SK-N-SH (cell line): ENCODE measurements around the gene FARSA. TPM values are rescaled to one million over a fixed set of nuclear protein-coding genes. Genes with fewer than 3 reads are reported as not detected.

ENCODE experiments used
- CTCF ChIA-PET: fragments of 300-600, 350-600 bp; formaldehyde crosslinking; extraction: SDS; loops from one replicate; lab custom pipeline; 2021; lab: Yijun Ruan, JAX
- POLR2A ChIA-PET: fragments of 350-600 bp; sonication (Branson Sonifier 250); formaldehyde crosslinking; extraction: SDS; loops from one replicate; lab custom pipeline; 2020; ENCODE audit warnings: antibody characterized with exemption, inconsistent platforms; lab: Yijun Ruan, JAX
- DNase-seq: peaks from one replicate; pipeline ENCODE4 v3.0.0; 2012
- H2AFZ ChIP-seq: fragments of 200-600 bp; sonication (generic); 2 replicates; pipeline ENCODE4 v1.8.1; 2016; ENCODE audit warnings: antibody characterized with exemption, mild to moderate bottlenecking, low read depth
- H3F3A ChIP-seq: fragments of 200-600 bp; sonication (generic); replicated peaks from 2 replicates; pipeline ENCODE3; 2016; ENCODE audit warnings: antibody characterized with exemption, mild to moderate bottlenecking; ENCODE audit not compliant: insufficient read depth
- H3K27ac ChIP-seq, 2 experiments: fragments of 200-500 bp in 1 of 2; fragments of 200-600 bp in 1 of 2; sonication (Bioruptor generic) in 1 of 2; sonication (generic), shearing (Covaris generic) in 1 of 2; 2 replicates each; pipeline versions ENCODE4 v1.5.1 to v1.6.1; 2014 to 2016; ENCODE audit warnings: low read depth in 2 of 2, inconsistent platforms in 1 of 2, low read length in 1 of 2, mild to moderate bottlenecking in 1 of 2, mixed read lengths in 1 of 2
- H3K27me3 ChIP-seq: fragments of 200-600 bp; sonication (generic), shearing (Covaris generic); 2 replicates; pipeline ENCODE4 v1.6.1; 2016; ENCODE audit warnings: mixed run types; ENCODE audit not compliant: insufficient read depth
- H3K36me3 ChIP-seq, 2 experiments: fragments of 200-500 bp in 1 of 2; fragments of 200-600 bp in 1 of 2; sonication (Bioruptor generic) in 1 of 2; sonication (generic) in 1 of 2; replicated peaks in 1 of 2; 2 replicates each; pipeline versions ENCODE3 to v1.5.1; 2014 to 2016; ENCODE audit warnings: low read length in 1 of 2, mild to moderate bottlenecking in 1 of 2; ENCODE audit not compliant: insufficient read depth in 2 of 2, control insufficient read depth in 1 of 2
- H3K4me1 ChIP-seq, 2 experiments: fragments of 200-500 bp in 1 of 2; fragments of 200-600 bp in 1 of 2; sonication (Bioruptor generic) in 1 of 2; sonication (generic), shearing (Covaris generic) in 1 of 2; 2 replicates each; pipeline versions ENCODE4 v1.5.1 to v1.6.1; 2014 to 2016; ENCODE audit warnings: low read depth in 1 of 2, low read length in 1 of 2, mixed run types in 1 of 2; ENCODE audit not compliant: insufficient read depth in 2 of 2, control insufficient read depth in 1 of 2
- H3K4me2 ChIP-seq: fragments of 200-600 bp; sonication (generic), shearing (Covaris generic); 2 replicates; pipeline ENCODE4 v1.6.1; 2017; ENCODE audit warnings: mixed run types
- H3K4me3 ChIP-seq, 2 experiments: fragments of 200-500 bp in 1 of 2; fragments of 200-600 bp in 1 of 2; sonication (Bioruptor generic) in 1 of 2; sonication (generic), shearing (Covaris generic) in 1 of 2; 2 replicates each; pipeline versions ENCODE4 v1.5.1 to v1.8.1; 2014 to 2016; ENCODE audit warnings: low read depth in 2 of 2, inconsistent platforms in 1 of 2, low read length in 1 of 2, mild to moderate bottlenecking in 1 of 2, mixed read lengths in 1 of 2, moderate library complexity in 1 of 2
- H3K79me2 ChIP-seq: fragments of 200-600 bp; sonication (generic); 2 replicates; pipeline ENCODE4 v1.8.1; 2017; ENCODE audit warnings: mild to moderate bottlenecking; ENCODE audit not compliant: insufficient read depth
- H3K9ac ChIP-seq: fragments of 200-600 bp; sonication (generic); 2 replicates; pipeline ENCODE4 v1.6.1; 2017; ENCODE audit warnings: mixed run types
- H3K9me2 ChIP-seq: fragments of 200-600 bp; sonication (generic); 2 replicates; pipeline ENCODE4 v1.6.1; 2017; ENCODE audit warnings: mixed run types
- H3K9me3 ChIP-seq: fragments of 200-600 bp; sonication (generic); 2 replicates; pipeline ENCODE4 v1.6.1; 2017; ENCODE audit warnings: mixed run types, mild to moderate bottlenecking, moderate library complexity
- H4K20me1 ChIP-seq: fragments of 200-600 bp; sonication (generic); 2 replicates; pipeline ENCODE4 v1.6.1; 2017; ENCODE audit warnings: mild to moderate bottlenecking, mixed run types; ENCODE audit not compliant: insufficient read depth
- CHD2 ChIP-seq: fragments of 150-350 bp; IDR thresholded peaks from 2 replicates; pipeline ENCODE4 v1.6.1; 2018; ENCODE audit warnings: low read length; ENCODE audit not compliant: partially characterized antibody
- ELF1 ChIP-seq: IDR thresholded peaks from 2 replicates; pipeline ENCODE4 v1.4.0; 2012
- EP300 ChIP-seq, 2 experiments: IDR thresholded peaks; 2 replicates each; pipeline versions ENCODE4 v1.4.0 to v1.6.1; 2012; ENCODE audit warnings: borderline replicate concordance in 1 of 2, low read depth in 1 of 2, low read length in 1 of 2
- EZH2phosphoT487 ChIP-seq: fragments of 200-600 bp; sonication (generic); IDR thresholded peaks from 2 replicates; pipeline ENCODE4 v1.6.1; 2017; ENCODE audit warnings: low read depth, mixed run types, mild to moderate bottlenecking, antibody characterized with exemption, moderate library complexity, borderline replicate concordance
- GATA2 ChIP-seq: sonication (generic); formaldehyde crosslinking; IDR thresholded peaks from 2 replicates; pipeline ENCODE4 v1.5.0; 2020; ENCODE audit warnings: mild to moderate bottlenecking, missing genetic modification reagents
- MEF2A ChIP-seq: IDR thresholded peaks from 2 replicates; pipeline ENCODE4 v1.4.0; 2012; ENCODE audit warnings: low read depth, borderline replicate concordance
- MXI1 ChIP-seq: IDR thresholded peaks from 2 replicates; pipeline ENCODE4 v1.6.1; 2012; ENCODE audit warnings: mild to moderate bottlenecking, low read depth, low read length, improper control_type of control experiment
- NFIC ChIP-seq: IDR thresholded peaks from 2 replicates; pipeline ENCODE4 v1.4.0; 2012; ENCODE audit warnings: borderline replicate concordance
- NRF1 ChIP-seq: IDR thresholded peaks from 2 replicates; pipeline ENCODE4 v1.6.1; 2012; ENCODE audit warnings: low read depth, mild to moderate bottlenecking, low read length
- RAD21 ChIP-seq: IDR thresholded peaks from 2 replicates; pipeline ENCODE4 v1.6.1; 2012; ENCODE audit warnings: mild to moderate bottlenecking, low read length
- RCOR1 ChIP-seq: fragments of 150-350 bp; IDR thresholded peaks from 2 replicates; pipeline ENCODE4 v1.6.1; 2017; ENCODE audit warnings: antibody characterized with exemption, low read length
- RXRA ChIP-seq: IDR thresholded peaks from 2 replicates; pipeline ENCODE4 v1.4.0; 2012; ENCODE audit warnings: low read depth, mild to moderate bottlenecking, borderline replicate concordance
- TEAD4 ChIP-seq: IDR thresholded peaks from 2 replicates; pipeline ENCODE4 v1.4.0; 2012; ENCODE audit warnings: mild to moderate bottlenecking, borderline replicate concordance; ENCODE audit not compliant: insufficient read depth
- YY1 ChIP-seq: IDR thresholded peaks from 2 replicates; pipeline ENCODE4 v1.4.0; 2012; ENCODE audit warnings: low read depth, mild to moderate bottlenecking
- WGBS: methylation state at CpG from one replicate; pipeline ENCODE4 v1.1.6; 2017; ENCODE audit warnings: low lambda C conversion rate; 5-methylcytosine and 5-hydroxymethylcytosine counted together
- polyA plus RNA-seq, 3 experiments: library from polyadenylated mRNA; depleted of rRNA; stranded (reverse); fragments of >200 nt; gene quantifications; 2 replicates each; pipeline ENCODE4 v1.2.3, GENCODE V29; 2012
- TF ChIP-seq, protein P1 (sequence below): IDR thresholded peaks from 2 replicates; pipeline ENCODE4 v1.6.1; 2012; ENCODE audit warnings: mild to moderate bottlenecking, low read depth, low read length, moderate library complexity
- TF ChIP-seq, protein P2 (sequence below): IDR thresholded peaks from 2 replicates; pipeline ENCODE4 v1.4.0; 2012; ENCODE audit warnings: low read depth, borderline replicate concordance
- TF ChIP-seq, protein P3 (sequence below): IDR thresholded peaks from 2 replicates; pipeline ENCODE4 v1.4.0; 2012; ENCODE audit warnings: low read depth
- TF ChIP-seq, protein P4 (sequence below): IDR thresholded peaks from 2 replicates; pipeline ENCODE4 v1.4.0; 2012; ENCODE audit warnings: low read depth, borderline replicate concordance
- TF ChIP-seq, protein P5 (sequence below): fragments of 200-600 bp; sonication (generic); IDR thresholded peaks from 2 replicates; pipeline ENCODE4 v1.6.1; 2017; ENCODE audit warnings: antibody characterized with exemption, mild to moderate bottlenecking, moderate library complexity
- TF ChIP-seq, protein P6 (sequence below): IDR thresholded peaks from 2 replicates; pipeline ENCODE4; 2012

Gene FARSA
- polyA plus RNA-seq, 1 of the 3 experiments (the other 2 are of a cell fraction): 170 TPM

DNA sequence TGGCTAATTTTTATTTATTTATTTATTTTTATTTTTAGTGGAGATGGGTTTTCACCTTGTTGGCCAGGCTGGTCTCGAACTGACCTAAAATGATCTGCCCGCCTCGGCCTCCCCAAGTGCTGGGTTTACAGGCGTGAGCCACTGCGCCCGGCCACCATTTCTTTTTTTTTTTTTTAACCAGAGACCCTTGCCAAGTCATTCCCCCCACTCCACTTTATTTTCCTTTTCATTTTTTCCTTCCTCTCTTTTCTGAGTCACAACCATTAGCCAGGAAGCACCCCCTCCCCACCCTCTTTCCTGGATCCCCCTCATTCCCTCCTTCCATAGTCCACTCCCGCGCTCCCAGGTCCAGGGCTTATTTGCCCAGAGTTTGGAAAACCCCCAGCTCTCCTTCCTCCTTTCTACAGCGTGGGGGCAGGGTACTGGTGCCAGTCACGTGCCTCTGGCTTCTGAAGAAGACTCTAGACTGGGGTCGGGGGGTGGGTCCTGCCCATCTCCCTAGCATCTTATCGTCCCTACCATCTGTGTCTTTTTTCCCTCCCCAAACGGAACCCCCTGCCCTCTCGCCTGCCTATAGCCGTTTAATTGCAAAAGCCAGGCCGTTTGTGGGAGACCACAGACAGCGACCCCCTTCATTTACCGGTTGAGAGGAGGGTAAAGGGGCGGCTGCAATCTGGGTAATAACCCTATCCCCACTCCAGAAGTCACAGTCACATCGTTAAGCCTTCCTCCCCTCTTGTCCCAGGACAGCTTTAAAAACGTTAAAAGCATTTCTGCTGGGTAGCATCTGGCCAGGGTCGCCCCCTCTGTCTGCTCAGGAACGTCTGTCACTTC lies 3.8 kb upstream of the FARSA start:
- peaks cover 36% of the 10 kb centered on the region for H3F3A ChIP-seq
- TF ChIP-seq ELF1 (no peak), GATA2 (no peak; the same call in 1 of the 2 replicates), RXRA (no peak), RCOR1 (no peak), MEF2A (no peak), RAD21 (no peak), CHD2 (peak; percentile 26), YY1 (no peak), EZH2phosphoT487 (no peak), NFIC (no peak), TEAD4 (no peak), EP300 (IDR thresholded peaks at IDR 0.05; ENCODE audit: borderline replicate concordance in 1 of 2, low read depth in 1 of 2, low read length in 1 of 2) (peak in 1 of 2 experiments; percentile 7; a peak in 1 of 4 replicates), NRF1 (no peak), MXI1 (no peak; the same call in 1 of the 2 replicates)
- TF ChIP-seq, protein P1, sequence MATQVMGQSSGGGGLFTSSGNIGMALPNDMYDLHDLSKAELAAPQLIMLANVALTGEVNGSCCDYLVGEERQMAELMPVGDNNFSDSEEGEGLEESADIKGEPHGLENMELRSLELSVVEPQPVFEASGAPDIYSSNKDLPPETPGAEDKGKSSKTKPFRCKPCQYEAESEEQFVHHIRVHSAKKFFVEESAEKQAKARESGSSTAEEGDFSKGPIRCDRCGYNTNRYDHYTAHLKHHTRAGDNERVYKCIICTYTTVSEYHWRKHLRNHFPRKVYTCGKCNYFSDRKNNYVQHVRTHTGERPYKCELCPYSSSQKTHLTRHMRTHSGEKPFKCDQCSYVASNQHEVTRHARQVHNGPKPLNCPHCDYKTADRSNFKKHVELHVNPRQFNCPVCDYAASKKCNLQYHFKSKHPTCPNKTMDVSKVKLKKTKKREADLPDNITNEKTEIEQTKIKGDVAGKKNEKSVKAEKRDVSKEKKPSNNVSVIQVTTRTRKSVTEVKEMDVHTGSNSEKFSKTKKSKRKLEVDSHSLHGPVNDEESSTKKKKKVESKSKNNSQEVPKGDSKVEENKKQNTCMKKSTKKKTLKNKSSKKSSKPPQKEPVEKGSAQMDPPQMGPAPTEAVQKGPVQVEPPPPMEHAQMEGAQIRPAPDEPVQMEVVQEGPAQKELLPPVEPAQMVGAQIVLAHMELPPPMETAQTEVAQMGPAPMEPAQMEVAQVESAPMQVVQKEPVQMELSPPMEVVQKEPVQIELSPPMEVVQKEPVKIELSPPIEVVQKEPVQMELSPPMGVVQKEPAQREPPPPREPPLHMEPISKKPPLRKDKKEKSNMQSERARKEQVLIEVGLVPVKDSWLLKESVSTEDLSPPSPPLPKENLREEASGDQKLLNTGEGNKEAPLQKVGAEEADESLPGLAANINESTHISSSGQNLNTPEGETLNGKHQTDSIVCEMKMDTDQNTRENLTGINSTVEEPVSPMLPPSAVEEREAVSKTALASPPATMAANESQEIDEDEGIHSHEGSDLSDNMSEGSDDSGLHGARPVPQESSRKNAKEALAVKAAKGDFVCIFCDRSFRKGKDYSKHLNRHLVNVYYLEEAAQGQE: no peak
- TF ChIP-seq, protein P2, sequence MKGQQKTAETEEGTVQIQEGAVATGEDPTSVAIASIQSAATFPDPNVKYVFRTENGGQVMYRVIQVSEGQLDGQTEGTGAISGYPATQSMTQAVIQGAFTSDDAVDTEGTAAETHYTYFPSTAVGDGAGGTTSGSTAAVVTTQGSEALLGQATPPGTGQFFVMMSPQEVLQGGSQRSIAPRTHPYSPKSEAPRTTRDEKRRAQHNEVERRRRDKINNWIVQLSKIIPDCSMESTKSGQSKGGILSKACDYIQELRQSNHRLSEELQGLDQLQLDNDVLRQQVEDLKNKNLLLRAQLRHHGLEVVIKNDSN: peak; percentile 72; the same call in 1 of the 2 replicates
- TF ChIP-seq, protein P3, sequence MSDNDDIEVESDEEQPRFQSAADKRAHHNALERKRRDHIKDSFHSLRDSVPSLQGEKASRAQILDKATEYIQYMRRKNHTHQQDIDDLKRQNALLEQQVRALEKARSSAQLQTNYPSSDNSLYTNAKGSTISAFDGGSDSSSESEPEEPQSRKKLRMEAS: no peak
- TF ChIP-seq, protein P4, sequence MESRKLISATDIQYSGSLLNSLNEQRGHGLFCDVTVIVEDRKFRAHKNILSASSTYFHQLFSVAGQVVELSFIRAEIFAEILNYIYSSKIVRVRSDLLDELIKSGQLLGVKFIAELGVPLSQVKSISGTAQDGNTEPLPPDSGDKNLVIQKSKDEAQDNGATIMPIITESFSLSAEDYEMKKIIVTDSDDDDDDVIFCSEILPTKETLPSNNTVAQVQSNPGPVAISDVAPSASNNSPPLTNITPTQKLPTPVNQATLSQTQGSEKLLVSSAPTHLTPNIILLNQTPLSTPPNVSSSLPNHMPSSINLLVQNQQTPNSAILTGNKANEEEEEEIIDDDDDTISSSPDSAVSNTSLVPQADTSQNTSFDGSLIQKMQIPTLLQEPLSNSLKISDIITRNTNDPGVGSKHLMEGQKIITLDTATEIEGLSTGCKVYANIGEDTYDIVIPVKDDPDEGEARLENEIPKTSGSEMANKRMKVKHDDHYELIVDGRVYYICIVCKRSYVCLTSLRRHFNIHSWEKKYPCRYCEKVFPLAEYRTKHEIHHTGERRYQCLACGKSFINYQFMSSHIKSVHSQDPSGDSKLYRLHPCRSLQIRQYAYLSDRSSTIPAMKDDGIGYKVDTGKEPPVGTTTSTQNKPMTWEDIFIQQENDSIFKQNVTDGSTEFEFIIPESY: no peak
- TF ChIP-seq, protein P5, sequence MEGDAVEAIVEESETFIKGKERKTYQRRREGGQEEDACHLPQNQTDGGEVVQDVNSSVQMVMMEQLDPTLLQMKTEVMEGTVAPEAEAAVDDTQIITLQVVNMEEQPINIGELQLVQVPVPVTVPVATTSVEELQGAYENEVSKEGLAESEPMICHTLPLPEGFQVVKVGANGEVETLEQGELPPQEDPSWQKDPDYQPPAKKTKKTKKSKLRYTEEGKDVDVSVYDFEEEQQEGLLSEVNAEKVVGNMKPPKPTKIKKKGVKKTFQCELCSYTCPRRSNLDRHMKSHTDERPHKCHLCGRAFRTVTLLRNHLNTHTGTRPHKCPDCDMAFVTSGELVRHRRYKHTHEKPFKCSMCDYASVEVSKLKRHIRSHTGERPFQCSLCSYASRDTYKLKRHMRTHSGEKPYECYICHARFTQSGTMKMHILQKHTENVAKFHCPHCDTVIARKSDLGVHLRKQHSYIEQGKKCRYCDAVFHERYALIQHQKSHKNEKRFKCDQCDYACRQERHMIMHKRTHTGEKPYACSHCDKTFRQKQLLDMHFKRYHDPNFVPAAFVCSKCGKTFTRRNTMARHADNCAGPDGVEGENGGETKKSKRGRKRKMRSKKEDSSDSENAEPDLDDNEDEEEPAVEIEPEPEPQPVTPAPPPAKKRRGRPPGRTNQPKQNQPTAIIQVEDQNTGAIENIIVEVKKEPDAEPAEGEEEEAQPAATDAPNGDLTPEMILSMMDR: no peak
- TF ChIP-seq, protein P6, sequence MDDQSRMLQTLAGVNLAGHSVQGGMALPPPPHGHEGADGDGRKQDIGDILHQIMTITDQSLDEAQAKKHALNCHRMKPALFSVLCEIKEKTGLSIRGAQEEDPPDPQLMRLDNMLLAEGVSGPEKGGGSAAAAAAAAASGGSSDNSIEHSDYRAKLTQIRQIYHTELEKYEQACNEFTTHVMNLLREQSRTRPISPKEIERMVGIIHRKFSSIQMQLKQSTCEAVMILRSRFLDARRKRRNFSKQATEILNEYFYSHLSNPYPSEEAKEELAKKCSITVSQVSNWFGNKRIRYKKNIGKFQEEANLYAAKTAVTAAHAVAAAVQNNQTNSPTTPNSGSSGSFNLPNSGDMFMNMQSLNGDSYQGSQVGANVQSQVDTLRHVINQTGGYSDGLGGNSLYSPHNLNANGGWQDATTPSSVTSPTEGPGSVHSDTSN: no peak
- no peaks in the 10 kb centered on the region for H3K9me3 ChIP-seq
- H3K36me3 ChIP-seq: peaks cover 17 to 33% of the 10 kb centered on the region in 2 experiments
- H3K9me2 ChIP-seq: no peaks in the 10 kb centered on the region
- H3K27ac ChIP-seq: peak overlapping the region; percentile 30 to 83; a peak in 3 of 4 replicates
- peak overlapping the region; percentile 53 to 64 for H3K4me3 ChIP-seq
- H3K9ac ChIP-seq: peak overlapping the region; percentile 51; the same call in 1 of the 2 replicates
- H3K4me2 ChIP-seq: peak overlapping the region; percentile 81
- H2AFZ ChIP-seq: peak overlapping the region; percentile 73
- 38% methylated on average over 22 of the region's 23 CpGs for WGBS
- CTCF ChIA-PET: interaction anchor here (0.8 to 1.8 kb wide), 4 partner anchors 12 to 103 kb away, joined by 3 to 9 read pairs (median 3); partner anchors contain the start of gene RTBDN
- peaks cover 31% of the 10 kb centered on the region for H4K20me1 ChIP-seq
- H3K4me1 ChIP-seq: peaks cover 19 to 35% of the 10 kb centered on the region in 2 experiments; a peak in 3 of 4 replicates
- peak; percentile 52 for DNase-seq
- POLR2A ChIA-PET: interaction anchor here (0.8 to 3.3 kb wide), 13 partner anchors 9 to 154 kb away, joined by 3 to 16 read pairs (median 5); partner anchors contain the start of genes DNASE2, GCDH, RAD23A and RTBDN
- H3K79me2 ChIP-seq: peaks cover 51% of the 10 kb centered on the region
- no peaks in the 10 kb centered on the region for H3K27me3 ChIP-seq
